WTC11 (cell line): Measurements from ENCODE around the gene DNAH11. TPM values are rescaled to one million over a fixed set of nuclear protein-coding genes. Genes with fewer than 3 reads are reported as not detected.

ENCODE experiments used
- ATAC-seq: fragments of 200-7000 bp; cut with Tn5 transposase; 2 replicates; pipeline ENCODE4 v1.10.0; 2021; ENCODE audit warnings: mild to moderate bottlenecking, moderate library complexity
- CTCF ChIA-PET: fragments of 300-600 bp; sonication (Branson Sonifier 250); formaldehyde crosslinking; loops from one replicate; lab custom pipeline; 2021; ENCODE audit warnings: antibody characterized with exemption; lab: Charles Lee
- POLR2A ChIA-PET: fragments of 350-600 bp; sonication (Branson Sonifier 250); formaldehyde crosslinking; loops from one replicate; lab custom pipeline; 2021; ENCODE audit warnings: antibody characterized with exemption; lab: Charles Lee
- DNase-seq: peaks from one replicate; pipeline ENCODE4 v3.0.0; 2021; ENCODE audit warnings: low spot score
- H3K27ac Mint-ChIP-seq: 2 replicates; pipeline ENCODE4 v1.8.0; 2021; ENCODE audit warnings: mixed read lengths
- H3K27me3 Mint-ChIP-seq: 2 replicates; pipeline ENCODE4 v1.8.0; 2021; ENCODE audit warnings: low read depth, mild to moderate bottlenecking, moderate library complexity, mixed read lengths
- H3K36me3 Mint-ChIP-seq: 2 replicates; pipeline ENCODE4 v1.8.0; 2021; ENCODE audit warnings: mixed read lengths
- H3K4me1 Mint-ChIP-seq: 2 replicates; pipeline ENCODE4 v1.8.0; 2022; ENCODE audit warnings: mixed read lengths
- H3K4me3 Mint-ChIP-seq: 2 replicates; pipeline ENCODE4 v1.8.0; 2021; ENCODE audit warnings: mild to moderate bottlenecking, moderate library complexity, mixed read lengths
- H3K9me3 Mint-ChIP-seq: 2 replicates; pipeline ENCODE4 v1.8.0; 2021; ENCODE audit warnings: mixed read lengths
- ELF4 ChIP-seq: sonication (generic); formaldehyde crosslinking; IDR thresholded peaks from 2 replicates; pipeline ENCODE4 v1.8.1; 2022; ENCODE audit warnings: low read depth, mild to moderate bottlenecking, moderate library complexity, missing genetic modification reagents
- JAZF1 ChIP-seq: fragments of 250-450 bp; sonication (Bioruptor Pico); IDR thresholded peaks from 2 replicates; pipeline ENCODE4 v1.9.0; 2021; ENCODE audit warnings: moderate library complexity, mild to moderate bottlenecking, inconsistent platforms
- NFYB ChIP-seq: sonication (generic); formaldehyde crosslinking; conservative IDR thresholded peaks from 2 replicates; pipeline ENCODE4 v1.8.0; 2022; ENCODE audit warnings: low read depth, missing genetic modification reagents
- OVOL2 ChIP-seq: fragments of 250-450 bp; sonication (Bioruptor Pico); IDR thresholded peaks from 2 replicates; pipeline ENCODE4 v1.9.0; 2021; ENCODE audit warnings: mild to moderate bottlenecking, borderline replicate concordance
- TCF7 ChIP-seq: sonication (generic); formaldehyde crosslinking; IDR thresholded peaks from 2 replicates; pipeline ENCODE4 v1.8.0; 2022; ENCODE audit warnings: mild to moderate bottlenecking, low read depth, missing genetic modification reagents, moderate library complexity
- TEAD1 ChIP-seq: sonication (generic); formaldehyde crosslinking; IDR thresholded peaks from 2 replicates; pipeline ENCODE4 v1.8.0; 2022; ENCODE audit warnings: mild to moderate bottlenecking, missing genetic modification reagents
- ZNF219 ChIP-seq: sonication (generic); formaldehyde crosslinking; IDR thresholded peaks from 2 replicates; pipeline ENCODE4 v1.8.0; 2023; ENCODE audit warnings: missing genetic modification reagents, mild to moderate bottlenecking, borderline replicate concordance
- ZNF232 ChIP-seq: sonication (generic); formaldehyde crosslinking; IDR thresholded peaks from 2 replicates; pipeline ENCODE4 v1.8.0; 2022; ENCODE audit warnings: mild to moderate bottlenecking, missing genetic modification reagents
- total RNA-seq: library from RNA; stranded (reverse); gene quantifications from 3 replicates; pipeline ENCODE4 v1.2.3, GENCODE V29; 2021
- TF ChIP-seq, protein P1 (sequence below): sonication (generic); formaldehyde crosslinking; IDR thresholded peaks from 2 replicates; pipeline ENCODE4 v1.8.1; 2023; ENCODE audit warnings: mild to moderate bottlenecking, missing genetic modification reagents, moderate library complexity
- TF ChIP-seq, protein P2 (sequence below): fragments of 200-600 bp; IDR thresholded peaks from 2 replicates; pipeline ENCODE4 v1.8.0; 2022; ENCODE audit warnings: antibody characterized with exemption
- TF ChIP-seq, protein P3 (sequence below): sonication (generic); formaldehyde crosslinking; IDR thresholded peaks from 2 replicates; pipeline ENCODE4 v1.8.0; 2023; ENCODE audit warnings: missing genetic modification reagents, mild to moderate bottlenecking, borderline replicate concordance
- TF ChIP-seq, protein P4 (sequence below): sonication (generic); formaldehyde crosslinking; IDR thresholded peaks from 2 replicates; pipeline ENCODE4 v1.8.0; 2023; ENCODE audit warnings: missing genetic modification reagents
- TF ChIP-seq, protein P5 (sequence below): sonication (generic); formaldehyde crosslinking; conservative IDR thresholded peaks from 2 replicates; pipeline ENCODE4 v1.8.1; 2022; ENCODE audit warnings: mild to moderate bottlenecking, missing genetic modification reagents
- TF ChIP-seq, protein P6 (sequence below): fragments of 250-450 bp; sonication (Bioruptor Pico); IDR thresholded peaks from 2 replicates; pipeline ENCODE4 v1.9.0; 2021; ENCODE audit warnings: mild to moderate bottlenecking
- TF ChIP-seq, protein P7 (sequence below): sonication (generic); formaldehyde crosslinking; IDR thresholded peaks from 2 replicates; pipeline ENCODE4 v1.8.0; 2022; ENCODE audit warnings: mild to moderate bottlenecking, missing genetic modification reagents
- TF ChIP-seq, protein P8 (sequence below): sonication (generic); formaldehyde crosslinking; IDR thresholded peaks from 2 replicates; pipeline ENCODE4 v1.8.1; 2023; ENCODE audit warnings: mild to moderate bottlenecking, missing genetic modification reagents, borderline replicate concordance

The DNAH11 gene
- total RNA-seq, 1 experiment from 2014 or later, result 6.4 TPM

DNA sequence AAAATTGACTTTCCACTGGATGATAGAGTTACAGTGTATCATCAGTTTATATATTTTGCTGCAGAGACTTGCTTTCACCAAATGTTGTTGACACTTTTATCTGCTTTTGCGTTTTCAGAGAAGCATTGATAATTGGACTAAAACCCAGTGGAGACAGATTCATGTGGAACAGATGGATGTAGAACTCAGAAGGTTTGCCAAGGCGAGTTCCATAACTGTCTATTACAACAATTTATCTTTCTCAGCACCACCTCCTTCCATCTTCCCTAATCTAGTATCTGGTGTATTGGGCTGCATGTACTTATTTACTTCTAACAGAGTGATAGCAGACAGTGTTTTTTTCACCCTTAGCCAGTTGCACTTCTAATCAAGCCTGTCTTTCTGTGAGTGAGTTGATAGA is 73.3 kb downstream of the DNAH11 start:
- POLR2A ChIA-PET, result no interaction called here
- H3K27ac Mint-ChIP-seq, result no peak overlapping the region
- ATAC-seq, result no peak

More for the DNA sequence above, 73.3 kb downstream of the DNAH11 start:
- Mint-ChIP-seq H3K9me3 (no peaks in the 10 kb centered on the region), H3K36me3 (0 out of 2 replicates have a peak, but pooled peaks cover 3% of the 10 kb centered on the region), H3K27me3 (no peaks in the 10 kb centered on the region)
- CTCF ChIA-PET, result no interaction called here
- TF ChIP-seq, protein P1, sequence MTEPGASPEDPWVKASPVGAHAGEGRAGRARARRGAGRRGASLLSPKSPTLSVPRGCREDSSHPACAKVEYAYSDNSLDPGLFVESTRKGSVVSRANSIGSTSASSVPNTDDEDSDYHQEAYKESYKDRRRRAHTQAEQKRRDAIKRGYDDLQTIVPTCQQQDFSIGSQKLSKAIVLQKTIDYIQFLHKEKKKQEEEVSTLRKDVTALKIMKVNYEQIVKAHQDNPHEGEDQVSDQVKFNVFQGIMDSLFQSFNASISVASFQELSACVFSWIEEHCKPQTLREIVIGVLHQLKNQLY (CRISPR knock-in tag), result no peak
- TF ChIP-seq, protein P2, sequence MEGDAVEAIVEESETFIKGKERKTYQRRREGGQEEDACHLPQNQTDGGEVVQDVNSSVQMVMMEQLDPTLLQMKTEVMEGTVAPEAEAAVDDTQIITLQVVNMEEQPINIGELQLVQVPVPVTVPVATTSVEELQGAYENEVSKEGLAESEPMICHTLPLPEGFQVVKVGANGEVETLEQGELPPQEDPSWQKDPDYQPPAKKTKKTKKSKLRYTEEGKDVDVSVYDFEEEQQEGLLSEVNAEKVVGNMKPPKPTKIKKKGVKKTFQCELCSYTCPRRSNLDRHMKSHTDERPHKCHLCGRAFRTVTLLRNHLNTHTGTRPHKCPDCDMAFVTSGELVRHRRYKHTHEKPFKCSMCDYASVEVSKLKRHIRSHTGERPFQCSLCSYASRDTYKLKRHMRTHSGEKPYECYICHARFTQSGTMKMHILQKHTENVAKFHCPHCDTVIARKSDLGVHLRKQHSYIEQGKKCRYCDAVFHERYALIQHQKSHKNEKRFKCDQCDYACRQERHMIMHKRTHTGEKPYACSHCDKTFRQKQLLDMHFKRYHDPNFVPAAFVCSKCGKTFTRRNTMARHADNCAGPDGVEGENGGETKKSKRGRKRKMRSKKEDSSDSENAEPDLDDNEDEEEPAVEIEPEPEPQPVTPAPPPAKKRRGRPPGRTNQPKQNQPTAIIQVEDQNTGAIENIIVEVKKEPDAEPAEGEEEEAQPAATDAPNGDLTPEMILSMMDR, result no peak
- TF ChIP-seq NFYB, result no peak
- TF ChIP-seq ELF4 (CRISPR knock-in tag), result no peak
- no peak for TF ChIP-seq ZNF232 (CRISPR knock-in tag)
- TF ChIP-seq, protein P3, sequence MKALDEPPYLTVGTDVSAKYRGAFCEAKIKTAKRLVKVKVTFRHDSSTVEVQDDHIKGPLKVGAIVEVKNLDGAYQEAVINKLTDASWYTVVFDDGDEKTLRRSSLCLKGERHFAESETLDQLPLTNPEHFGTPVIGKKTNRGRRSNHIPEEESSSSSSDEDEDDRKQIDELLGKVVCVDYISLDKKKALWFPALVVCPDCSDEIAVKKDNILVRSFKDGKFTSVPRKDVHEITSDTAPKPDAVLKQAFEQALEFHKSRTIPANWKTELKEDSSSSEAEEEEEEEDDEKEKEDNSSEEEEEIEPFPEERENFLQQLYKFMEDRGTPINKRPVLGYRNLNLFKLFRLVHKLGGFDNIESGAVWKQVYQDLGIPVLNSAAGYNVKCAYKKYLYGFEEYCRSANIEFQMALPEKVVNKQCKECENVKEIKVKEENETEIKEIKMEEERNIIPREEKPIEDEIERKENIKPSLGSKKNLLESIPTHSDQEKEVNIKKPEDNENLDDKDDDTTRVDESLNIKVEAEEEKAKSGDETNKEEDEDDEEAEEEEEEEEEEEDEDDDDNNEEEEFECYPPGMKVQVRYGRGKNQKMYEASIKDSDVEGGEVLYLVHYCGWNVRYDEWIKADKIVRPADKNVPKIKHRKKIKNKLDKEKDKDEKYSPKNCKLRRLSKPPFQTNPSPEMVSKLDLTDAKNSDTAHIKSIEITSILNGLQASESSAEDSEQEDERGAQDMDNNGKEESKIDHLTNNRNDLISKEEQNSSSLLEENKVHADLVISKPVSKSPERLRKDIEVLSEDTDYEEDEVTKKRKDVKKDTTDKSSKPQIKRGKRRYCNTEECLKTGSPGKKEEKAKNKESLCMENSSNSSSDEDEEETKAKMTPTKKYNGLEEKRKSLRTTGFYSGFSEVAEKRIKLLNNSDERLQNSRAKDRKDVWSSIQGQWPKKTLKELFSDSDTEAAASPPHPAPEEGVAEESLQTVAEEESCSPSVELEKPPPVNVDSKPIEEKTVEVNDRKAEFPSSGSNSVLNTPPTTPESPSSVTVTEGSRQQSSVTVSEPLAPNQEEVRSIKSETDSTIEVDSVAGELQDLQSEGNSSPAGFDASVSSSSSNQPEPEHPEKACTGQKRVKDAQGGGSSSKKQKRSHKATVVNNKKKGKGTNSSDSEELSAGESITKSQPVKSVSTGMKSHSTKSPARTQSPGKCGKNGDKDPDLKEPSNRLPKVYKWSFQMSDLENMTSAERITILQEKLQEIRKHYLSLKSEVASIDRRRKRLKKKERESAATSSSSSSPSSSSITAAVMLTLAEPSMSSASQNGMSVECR, result no peak
- TF ChIP-seq, protein P4, sequence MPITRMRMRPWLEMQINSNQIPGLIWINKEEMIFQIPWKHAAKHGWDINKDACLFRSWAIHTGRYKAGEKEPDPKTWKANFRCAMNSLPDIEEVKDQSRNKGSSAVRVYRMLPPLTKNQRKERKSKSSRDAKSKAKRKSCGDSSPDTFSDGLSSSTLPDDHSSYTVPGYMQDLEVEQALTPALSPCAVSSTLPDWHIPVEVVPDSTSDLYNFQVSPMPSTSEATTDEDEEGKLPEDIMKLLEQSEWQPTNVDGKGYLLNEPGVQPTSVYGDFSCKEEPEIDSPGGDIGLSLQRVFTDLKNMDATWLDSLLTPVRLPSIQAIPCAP (CRISPR knock-in tag), result no peak
- TF ChIP-seq, protein P5, sequence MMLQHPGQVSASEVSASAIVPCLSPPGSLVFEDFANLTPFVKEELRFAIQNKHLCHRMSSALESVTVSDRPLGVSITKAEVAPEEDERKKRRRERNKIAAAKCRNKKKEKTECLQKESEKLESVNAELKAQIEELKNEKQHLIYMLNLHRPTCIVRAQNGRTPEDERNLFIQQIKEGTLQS (CRISPR knock-in tag), result no peak
- TF ChIP-seq, protein P6, sequence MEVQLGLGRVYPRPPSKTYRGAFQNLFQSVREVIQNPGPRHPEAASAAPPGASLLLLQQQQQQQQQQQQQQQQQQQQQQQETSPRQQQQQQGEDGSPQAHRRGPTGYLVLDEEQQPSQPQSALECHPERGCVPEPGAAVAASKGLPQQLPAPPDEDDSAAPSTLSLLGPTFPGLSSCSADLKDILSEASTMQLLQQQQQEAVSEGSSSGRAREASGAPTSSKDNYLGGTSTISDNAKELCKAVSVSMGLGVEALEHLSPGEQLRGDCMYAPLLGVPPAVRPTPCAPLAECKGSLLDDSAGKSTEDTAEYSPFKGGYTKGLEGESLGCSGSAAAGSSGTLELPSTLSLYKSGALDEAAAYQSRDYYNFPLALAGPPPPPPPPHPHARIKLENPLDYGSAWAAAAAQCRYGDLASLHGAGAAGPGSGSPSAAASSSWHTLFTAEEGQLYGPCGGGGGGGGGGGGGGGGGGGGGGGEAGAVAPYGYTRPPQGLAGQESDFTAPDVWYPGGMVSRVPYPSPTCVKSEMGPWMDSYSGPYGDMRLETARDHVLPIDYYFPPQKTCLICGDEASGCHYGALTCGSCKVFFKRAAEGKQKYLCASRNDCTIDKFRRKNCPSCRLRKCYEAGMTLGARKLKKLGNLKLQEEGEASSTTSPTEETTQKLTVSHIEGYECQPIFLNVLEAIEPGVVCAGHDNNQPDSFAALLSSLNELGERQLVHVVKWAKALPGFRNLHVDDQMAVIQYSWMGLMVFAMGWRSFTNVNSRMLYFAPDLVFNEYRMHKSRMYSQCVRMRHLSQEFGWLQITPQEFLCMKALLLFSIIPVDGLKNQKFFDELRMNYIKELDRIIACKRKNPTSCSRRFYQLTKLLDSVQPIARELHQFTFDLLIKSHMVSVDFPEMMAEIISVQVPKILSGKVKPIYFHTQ (CRISPR knock-in tag), result no peak
- TF ChIP-seq, protein P7, sequence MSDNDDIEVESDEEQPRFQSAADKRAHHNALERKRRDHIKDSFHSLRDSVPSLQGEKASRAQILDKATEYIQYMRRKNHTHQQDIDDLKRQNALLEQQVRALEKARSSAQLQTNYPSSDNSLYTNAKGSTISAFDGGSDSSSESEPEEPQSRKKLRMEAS (CRISPR knock-in tag), result no peak
- TF ChIP-seq TCF7 (CRISPR knock-in tag), result no peak
- TF ChIP-seq, protein P8, sequence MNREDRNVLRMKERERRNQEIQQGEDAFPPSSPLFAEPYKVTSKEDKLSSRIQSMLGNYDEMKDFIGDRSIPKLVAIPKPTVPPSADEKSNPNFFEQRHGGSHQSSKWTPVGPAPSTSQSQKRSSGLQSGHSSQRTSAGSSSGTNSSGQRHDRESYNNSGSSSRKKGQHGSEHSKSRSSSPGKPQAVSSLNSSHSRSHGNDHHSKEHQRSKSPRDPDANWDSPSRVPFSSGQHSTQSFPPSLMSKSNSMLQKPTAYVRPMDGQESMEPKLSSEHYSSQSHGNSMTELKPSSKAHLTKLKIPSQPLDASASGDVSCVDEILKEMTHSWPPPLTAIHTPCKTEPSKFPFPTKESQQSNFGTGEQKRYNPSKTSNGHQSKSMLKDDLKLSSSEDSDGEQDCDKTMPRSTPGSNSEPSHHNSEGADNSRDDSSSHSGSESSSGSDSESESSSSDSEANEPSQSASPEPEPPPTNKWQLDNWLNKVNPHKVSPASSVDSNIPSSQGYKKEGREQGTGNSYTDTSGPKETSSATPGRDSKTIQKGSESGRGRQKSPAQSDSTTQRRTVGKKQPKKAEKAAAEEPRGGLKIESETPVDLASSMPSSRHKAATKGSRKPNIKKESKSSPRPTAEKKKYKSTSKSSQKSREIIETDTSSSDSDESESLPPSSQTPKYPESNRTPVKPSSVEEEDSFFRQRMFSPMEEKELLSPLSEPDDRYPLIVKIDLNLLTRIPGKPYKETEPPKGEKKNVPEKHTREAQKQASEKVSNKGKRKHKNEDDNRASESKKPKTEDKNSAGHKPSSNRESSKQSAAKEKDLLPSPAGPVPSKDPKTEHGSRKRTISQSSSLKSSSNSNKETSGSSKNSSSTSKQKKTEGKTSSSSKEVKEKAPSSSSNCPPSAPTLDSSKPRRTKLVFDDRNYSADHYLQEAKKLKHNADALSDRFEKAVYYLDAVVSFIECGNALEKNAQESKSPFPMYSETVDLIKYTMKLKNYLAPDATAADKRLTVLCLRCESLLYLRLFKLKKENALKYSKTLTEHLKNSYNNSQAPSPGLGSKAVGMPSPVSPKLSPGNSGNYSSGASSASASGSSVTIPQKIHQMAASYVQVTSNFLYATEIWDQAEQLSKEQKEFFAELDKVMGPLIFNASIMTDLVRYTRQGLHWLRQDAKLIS (CRISPR knock-in tag), result no peak
- no peak for TF ChIP-seq TEAD1 (CRISPR knock-in tag)
- TF ChIP-seq OVOL2 (CRISPR knock-in tag), result no peak
- no peak for TF ChIP-seq JAZF1 (CRISPR knock-in tag)
- no peak for TF ChIP-seq ZNF219
- TF ChIP-seq, all 79 proteins: peak for 0
- no peak overlapping the region for H3K4me3 Mint-ChIP-seq
- no peaks in the 10 kb centered on the region for H3K4me1 Mint-ChIP-seq
- DNase-seq, result no peak
